T-cell (primary cell): ENCODE data around the gene KLHDC10. TPM values are rescaled to one million over a fixed set of nuclear protein-coding genes. Genes with fewer than 3 reads are reported as not detected.
"Not testable (repeated sequence)": the region's sequence is repeated elsewhere in the genome, so short reads cannot be mapped to it uniquely, and the experiment has no call there.

Experiments
- ATAC-seq, 4 experiments: fragments of 200-7000 bp in 3 of 4; fragments of 150-1000 bp in 1 of 4; cut with Tn5 transposase; replicated peaks in 1 of 4; 1 replicate in 3 of 4; 2 replicates in 1 of 4; pipeline ENCODE4 v1.10.0; 2021; ENCODE audit warnings: moderate library complexity in 3 of 4, mild to moderate bottlenecking in 2 of 4, moderate number of reproducible peaks in 1 of 4
- CTCF ChIA-PET, 2 donors: fragments of 300-600 bp; sonication (Branson Sonifier 250); formaldehyde crosslinking; loops; one replicate each; lab custom pipeline; 2022; ENCODE audit warnings: antibody characterized with exemption in 2 of 2; lab: Charles Lee
- POLR2A ChIA-PET, 2 donors: fragments of 300-600 bp; sonication (Branson Sonifier 250); formaldehyde crosslinking; loops; one replicate each; lab custom pipeline; 2022; ENCODE audit warnings: antibody characterized with exemption in 2 of 2; lab: Charles Lee
- DNase-seq, 35 experiments: peaks; one replicate each; pipeline versions ENCODE4 v3.0.0 to v3.0.0-alpha.2; 2013 to 2023
- H3K27ac ChIP-seq: one replicate; pipeline ENCODE4 v1.5.1; 2013; ENCODE audit warnings: low read length
- H3K27me3 ChIP-seq, 2 experiments: replicated peaks in 1 of 2; 1 replicate in 1 of 2; 2 replicates in 1 of 2; pipeline versions ENCODE4 v1.6.1 to v1.7.0; 2013; ENCODE audit warnings: low read length in 1 of 2, mixed read lengths in 1 of 2; ENCODE audit not compliant: control insufficient read depth in 2 of 2, insufficient read depth in 2 of 2; ENCODE audit errors: extremely low read depth in 1 of 2
- H3K36me3 ChIP-seq, 2 donors: 1 replicate in 1 of 2; 2 replicates in 1 of 2; pipeline versions ENCODE4 v1.6.1 to v1.7.0; 2013; ENCODE audit warnings: low read length in 1 of 2; ENCODE audit not compliant: control insufficient read depth in 2 of 2, insufficient read depth in 1 of 2; ENCODE audit errors: extremely low read depth in 1 of 2
- H3K4me1 ChIP-seq, 2 experiments: 1 replicate in 1 of 2; 2 replicates in 1 of 2; pipeline versions ENCODE4 v1.6.1 to v1.7.0; 2013; ENCODE audit warnings: low read length in 2 of 2, mixed read lengths in 1 of 2; ENCODE audit not compliant: insufficient read depth in 2 of 2, control insufficient read depth in 1 of 2; ENCODE audit errors: extremely low read depth in 1 of 2
- H3K4me3 ChIP-seq, 2 donors: 1 replicate in 1 of 2; 2 replicates in 1 of 2; pipeline versions ENCODE4 v1.5.1 to v1.7.0; 2013; ENCODE audit warnings: mild to moderate bottlenecking in 2 of 2, low read length in 1 of 2, moderate library complexity in 1 of 2; ENCODE audit not compliant: control insufficient read depth in 1 of 2; ENCODE audit errors: extremely low read depth in 1 of 2
- H3K9me3 ChIP-seq: 2 replicates; pipeline ENCODE4 v1.7.0; 2013
- H3K27ac Mint-ChIP-seq, 2 donors: one replicate each; pipeline ENCODE4 v1.8.0; 2020 to 2021; ENCODE audit warnings: mild to moderate bottlenecking in 2 of 2, mixed read lengths in 2 of 2
- H3K27me3 Mint-ChIP-seq, 2 donors: one replicate each; pipeline ENCODE4 v1.8.0; 2021 to 2022; ENCODE audit warnings: mixed read lengths in 2 of 2
- H3K36me3 Mint-ChIP-seq: one replicate; pipeline ENCODE4 v1.8.0; 2021; ENCODE audit warnings: mixed read lengths
- H3K4me1 Mint-ChIP-seq, 3 donors: one replicate each; pipeline ENCODE4 v1.8.0; 2020 to 2022; ENCODE audit warnings: mixed read lengths in 3 of 3, mild to moderate bottlenecking in 1 of 3
- H3K4me3 Mint-ChIP-seq, 3 donors: one replicate each; pipeline ENCODE4 v1.8.0; 2020 to 2022; ENCODE audit warnings: mild to moderate bottlenecking in 3 of 3, mixed read lengths in 3 of 3, moderate library complexity in 3 of 3
- H3K9me3 Mint-ChIP-seq, 3 donors: one replicate each; pipeline ENCODE4 v1.8.0; 2020 to 2022; ENCODE audit warnings: mixed read lengths in 3 of 3
- WGBS: methylation state at CpG from one replicate; pipeline ENCODE4 v1.1.5; 2013; ENCODE audit warnings: missing lambda C conversion rate; ENCODE audit not compliant: insufficient coverage; 5-methylcytosine and 5-hydroxymethylcytosine counted together
- total RNA-seq, 35 experiments: library from RNA in 6 of 35; stranded (reverse) in 6 of 35; fragments of 120-200 nt in 1 of 35; gene quantifications; one replicate each; pipeline versions ENCODE4 v1.2.1 to v1.2.4 and lab custom pipeline; 2013 to 2026

KLHDC10 gene
- total RNA-seq, 5 donors from 2014 or later (not counting 1 experiment from before 2014, with no cell fraction given) = 15.2 to 20.5 (median 16.4) TPM

DNA sequence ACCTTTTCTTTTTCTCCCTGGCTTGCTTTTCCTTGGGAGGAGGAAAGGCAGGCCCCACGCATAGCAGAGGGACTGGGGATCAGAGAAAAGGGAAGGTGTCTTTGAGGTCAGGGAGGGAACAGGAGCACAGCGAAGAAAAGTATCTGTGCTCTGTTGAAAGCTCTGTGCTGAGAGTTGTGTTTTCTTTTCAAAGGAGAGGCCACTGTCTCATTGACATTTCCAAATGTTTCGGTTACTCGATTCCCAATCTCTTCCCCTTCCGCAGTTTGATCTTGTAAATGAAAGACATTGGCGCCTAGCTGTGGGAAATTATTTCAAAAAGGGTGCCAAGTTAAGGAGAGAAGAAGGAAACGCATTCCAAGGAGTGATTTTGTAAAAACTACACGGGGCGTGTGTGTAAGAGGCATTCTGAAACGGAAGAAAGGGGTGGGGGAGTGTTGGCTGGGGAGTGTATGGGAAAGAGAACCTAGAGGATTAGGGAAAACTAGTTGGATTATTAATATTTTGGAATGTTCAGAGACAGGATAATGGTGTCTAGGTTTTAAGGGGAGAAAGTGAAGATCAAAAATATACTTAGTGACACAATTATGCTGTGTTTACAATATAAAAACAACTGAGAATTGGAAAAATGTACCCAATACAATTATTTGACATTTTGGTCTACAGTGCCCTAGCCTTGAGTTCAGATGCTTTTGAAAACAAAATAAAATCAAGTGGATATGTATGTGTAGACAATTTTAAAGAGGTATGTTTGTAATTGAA lies 708 bp downstream of the KLHDC10 start:
- Mint-ChIP-seq H3K27me3 (no peaks in the 10 kb centered on the region), H3K36me3 (peaks cover 9% of the 10 kb centered on the region), H3K9me3 (no peaks in the 10 kb centered on the region), H3K4me3 (peak overlapping the region; percentile 89 to 92 (median 91)), H3K4me1 (peaks cover 56 to 62% (median 56%) of the 10 kb centered on the region in 3 donors), H3K27ac (peak overlapping the region; percentile 45 to 89)
- CTCF ChIA-PET = interaction anchor here (0.5 to 2.6 kb wide), 13 partner anchors 11 to 762 kb away, joined by 3 to 17 read pairs (median 4); partner anchors contain the start of gene ZC3HC1 (in 1 of the 2)
- POLR2A ChIA-PET = interaction anchor here in 1 of 2 donors (0.6 kb wide), 1 partner anchor 127 kb away, joined by 9 read pairs; no protein-coding TSS in a partner anchor
- peaks cover 0 to 6% of the 10 kb centered on the region in 2 experiments for H3K27me3 ChIP-seq
- H3K4me3 ChIP-seq = peak overlapping the region; percentile 59 to 74
- WGBS = 2% methylated on average over 4 of the region's 10 CpGs
- peaks cover 13 to 21% of the 10 kb centered on the region in 2 experiments for H3K4me1 ChIP-seq
- DNase-seq = no peak
- ATAC-seq = no peak
- H3K9me3 ChIP-seq = no peaks in the 10 kb centered on the region
- peaks cover 0 to 3% of the 10 kb centered on the region in 2 donors for H3K36me3 ChIP-seq
- H3K27ac ChIP-seq = peak overlapping the region; percentile 77

DNA sequence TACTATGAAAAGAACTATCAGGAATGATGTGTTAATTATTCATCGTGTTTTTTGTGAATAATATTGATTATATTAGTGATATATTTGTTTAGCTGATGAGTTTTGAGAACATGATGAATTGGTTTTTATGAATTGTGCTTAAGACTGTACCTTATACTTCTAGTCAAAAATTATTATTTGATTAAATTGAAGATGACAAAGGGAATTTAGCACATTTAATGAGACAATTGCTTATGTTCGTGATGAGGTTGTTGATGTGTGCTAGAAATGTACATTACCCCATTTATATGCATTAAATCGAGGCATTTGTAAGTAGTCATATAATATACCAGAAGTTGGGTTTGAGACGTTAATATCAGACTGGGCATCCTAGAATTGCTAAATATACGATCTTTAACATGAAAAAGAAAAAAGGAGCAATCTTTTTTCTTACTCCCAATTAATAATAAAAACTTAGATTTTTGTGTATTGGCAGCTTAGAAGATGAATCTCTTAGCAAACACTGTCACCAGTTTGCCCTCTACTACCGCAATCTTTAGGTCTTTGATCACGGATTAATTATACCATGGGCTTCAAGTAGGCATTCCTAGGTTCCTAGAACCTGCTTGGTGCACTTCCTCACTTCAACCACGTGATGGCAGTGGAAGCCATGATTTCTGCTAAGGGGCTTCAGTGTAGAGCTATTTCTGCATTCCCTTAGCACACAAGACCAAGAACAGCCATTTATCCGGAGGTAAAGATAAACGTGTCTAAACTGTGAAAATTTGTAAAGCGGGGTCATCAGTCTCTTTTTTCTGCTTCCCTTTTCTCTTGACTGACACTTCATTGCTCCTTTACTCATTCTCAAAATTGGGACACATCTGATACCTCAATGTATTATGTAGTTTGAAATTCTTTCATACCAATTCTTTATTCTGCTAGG lies 1.6 kb downstream of the KLHDC10 start:
- CTCF ChIA-PET = interaction anchor here (0.6 to 2.6 kb wide), 17 partner anchors 10 to 760 kb away, joined by 3 to 55 read pairs (median 6); partner anchors contain the start of genes TMEM209 (in 1 of the 2) and ZC3HC1 (in 1 of the 2)
- Histone ChIP-seq H3K27ac (no peak overlapping the region), H3K27me3 (peaks cover 0 to under 1% of the 10 kb centered on the region in 2 experiments), H3K9me3 (no peaks in the 10 kb centered on the region), H3K4me3 (no peak overlapping the region), H3K4me1 (peaks cover 13 to 22% of the 10 kb centered on the region in 2 experiments), H3K36me3 (peaks cover 0 to 3% of the 10 kb centered on the region in 2 donors)
- H3K27me3 Mint-ChIP-seq = no peaks in the 10 kb centered on the region
- no peak overlapping the region for H3K27ac Mint-ChIP-seq
- 0% methylated on average over 2 of the region's 11 CpGs for WGBS
- peak overlapping the region; percentile 89 to 92 (median 91) for H3K4me3 Mint-ChIP-seq
- ATAC-seq = peak in 2 of 4 experiments; percentile 29 to 32
- POLR2A ChIA-PET = interaction anchor here in 1 of 2 donors (0.6 kb wide), 1 partner anchor 681 kb away, joined by 3 read pairs; no protein-coding TSS in a partner anchor
- H3K4me1 Mint-ChIP-seq = peaks cover 60 to 67% (median 61%) of the 10 kb centered on the region in 3 donors
- peaks cover 9% of the 10 kb centered on the region for H3K36me3 Mint-ChIP-seq
- DNase-seq = peak in 34 of 35 experiments; percentile 6 to 84 (median 46)
- no peaks in the 10 kb centered on the region for H3K9me3 Mint-ChIP-seq

DNA sequence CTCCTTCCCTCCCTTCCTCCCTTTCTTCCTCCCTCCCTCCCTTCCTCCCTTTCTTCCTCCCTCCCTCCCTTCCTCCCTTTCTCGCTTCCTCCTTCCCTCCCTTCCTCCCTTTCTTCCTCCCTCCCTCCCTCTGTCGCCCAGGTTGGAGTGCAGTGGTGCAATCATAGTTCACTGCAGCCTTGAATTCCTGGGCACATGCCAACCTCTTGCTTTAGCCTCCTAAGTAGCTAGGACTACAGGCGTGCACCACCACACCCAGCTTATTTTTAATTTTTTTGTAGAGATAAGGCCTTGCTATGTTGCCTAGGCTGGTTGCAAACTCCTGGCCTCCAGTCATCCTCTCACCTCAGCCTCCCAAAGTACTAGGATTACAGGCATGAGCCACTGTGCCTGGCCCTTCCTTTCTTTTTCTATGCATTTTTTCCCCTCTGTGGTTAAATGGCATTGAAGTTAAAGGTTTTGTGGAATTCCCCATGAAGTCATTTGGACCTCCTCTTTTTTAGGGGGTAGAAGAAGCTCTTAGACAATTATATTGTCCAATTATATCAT lies 9.6 kb downstream of the KLHDC10 start:
- no peak overlapping the region for H3K27ac ChIP-seq
- H3K4me3 Mint-ChIP-seq = no peak overlapping the region
- no peak overlapping the region for H3K4me3 ChIP-seq
- 90% methylated on average over 2 of the region's 3 CpGs for WGBS
- no peaks in the 10 kb centered on the region for H3K9me3 ChIP-seq
- peaks cover 0 to 3% of the 10 kb centered on the region in 2 donors for H3K36me3 ChIP-seq
- H3K9me3 Mint-ChIP-seq = no peaks in the 10 kb centered on the region
- no peaks in the 10 kb centered on the region for H3K27me3 Mint-ChIP-seq
- ChIA-PET POLR2A (no interaction called here), CTCF (interaction anchor here in 1 of 2 donors (0.6 kb wide), 1 partner anchor 1344 kb away, joined by 3 read pairs; no protein-coding TSS in a partner anchor)
- H3K4me1 ChIP-seq = peaks cover 0 to 3% of the 10 kb centered on the region in 2 experiments
- no peaks in the 10 kb centered on the region for H3K27me3 ChIP-seq
- no peak for DNase-seq
- H3K27ac Mint-ChIP-seq = no peak overlapping the region
- peaks cover 16% of the 10 kb centered on the region for H3K36me3 Mint-ChIP-seq
- H3K4me1 Mint-ChIP-seq = peaks cover 33 to 45% (median 37%) of the 10 kb centered on the region in 3 donors
- no peak for ATAC-seq

DNA sequence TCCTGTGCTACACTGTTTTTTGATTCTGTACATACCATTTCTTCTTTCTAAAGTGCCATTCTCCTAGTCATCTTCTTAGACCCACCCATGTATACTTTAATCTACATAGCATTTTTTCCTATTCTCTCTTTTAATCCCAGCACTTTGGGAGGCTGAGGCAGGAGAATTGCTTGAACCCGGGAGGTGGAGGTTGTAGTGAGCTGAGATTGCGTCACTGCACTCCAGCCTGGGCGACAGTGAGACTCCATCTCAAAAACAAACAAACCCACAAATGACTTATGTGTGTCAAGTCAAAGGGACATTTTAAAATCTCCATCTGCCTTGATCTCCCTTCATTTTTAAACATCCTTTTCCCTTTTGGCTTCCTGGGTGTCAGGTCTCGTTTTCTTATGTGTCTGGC lies 13.2 kb downstream of the KLHDC10 start:
- H3K4me1 Mint-ChIP-seq = peaks cover 22 to 39% (median 28%) of the 10 kb centered on the region in 3 donors
- H3K27me3 ChIP-seq, H3K27ac ChIP-seq, H3K9me3 ChIP-seq, DNase-seq, H3K4me1 ChIP-seq, POLR2A ChIA-PET, H3K27ac Mint-ChIP-seq, H3K36me3 ChIP-seq, H3K4me3 ChIP-seq, H3K4me3 Mint-ChIP-seq, H3K9me3 Mint-ChIP-seq, ATAC-seq, H3K27me3 Mint-ChIP-seq: not testable (repeated sequence)
- CTCF ChIA-PET = interaction anchor here in 1 of 2 donors (1.0 to 1.1 kb wide), 2 partner anchors 11 to 13 kb away, joined by 5 to 11 read pairs; partner anchors contain the start of gene KLHDC10
- peaks cover 19% of the 10 kb centered on the region for H3K36me3 Mint-ChIP-seq
- 100% methylated on average over 1 of the region's 4 CpGs for WGBS

DNA sequence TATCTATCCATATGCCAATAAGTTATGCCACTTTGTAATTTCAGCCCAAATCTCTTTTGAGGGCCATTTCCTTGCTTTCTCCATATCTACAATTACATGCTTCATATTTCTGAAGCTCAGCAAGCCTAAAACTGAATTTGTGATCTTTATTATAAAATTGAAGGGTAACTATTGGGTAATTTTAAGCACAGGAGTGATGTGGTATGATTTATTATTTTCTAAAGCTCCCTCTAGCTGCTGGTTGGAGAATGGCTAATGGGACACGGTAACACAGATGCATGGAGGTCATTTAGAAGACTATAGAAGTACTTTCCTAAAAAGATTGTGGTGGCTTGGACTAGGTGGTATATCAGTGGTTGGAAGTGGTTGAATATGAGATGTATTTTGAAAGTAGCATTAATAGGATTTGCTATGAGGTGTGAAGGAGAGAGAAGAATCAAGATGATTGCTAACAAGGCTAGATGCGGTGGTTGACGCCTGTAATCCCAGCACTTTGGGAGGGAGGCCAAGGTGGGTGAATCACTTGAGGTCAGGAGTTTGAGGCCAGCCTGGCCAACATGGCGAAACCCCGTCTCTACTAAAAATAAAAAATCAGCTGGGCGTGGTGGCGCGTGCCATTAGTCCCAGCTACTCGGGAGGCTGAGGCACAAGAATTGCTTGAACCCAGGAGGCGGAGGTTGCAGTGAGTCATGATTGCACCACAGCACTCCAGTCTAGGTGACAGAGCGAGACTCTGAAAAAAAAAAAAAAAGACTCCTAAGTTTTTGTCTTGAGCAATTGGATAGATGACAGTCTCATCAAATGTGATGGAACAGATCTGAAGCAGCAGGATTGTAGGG lies 13.9 kb downstream of the KLHDC10 start:
- H3K9me3 Mint-ChIP-seq = no peaks in the 10 kb centered on the region
- DNase-seq (peak in 1 of 35 experiments; percentile 22), ATAC-seq (no peak)
- Histone ChIP-seq H3K9me3 (no peaks in the 10 kb centered on the region), H3K4me1 (no peaks in the 10 kb centered on the region), H3K4me3 (no peak overlapping the region), H3K27me3 (no peaks in the 10 kb centered on the region), H3K27ac (no peak overlapping the region), H3K36me3 (peaks cover 0 to 3% of the 10 kb centered on the region in 2 donors)
- H3K27ac Mint-ChIP-seq = no peak overlapping the region
- H3K27me3 Mint-ChIP-seq = no peaks in the 10 kb centered on the region
- H3K4me3 Mint-ChIP-seq = no peak overlapping the region
- 97% methylated on average over 8 of the region's 11 CpGs for WGBS
- H3K36me3 Mint-ChIP-seq = peaks cover 16% of the 10 kb centered on the region
- POLR2A ChIA-PET = no interaction called here
- H3K4me1 Mint-ChIP-seq = peaks cover 20 to 39% (median 28%) of the 10 kb centered on the region in 3 donors
- CTCF ChIA-PET = interaction anchor here (0.5 to 1.1 kb wide), 8 partner anchors 10 to 935 kb away, joined by 3 to 11 read pairs (median 5); partner anchors contain the start of gene KLHDC10 (in 1 of the 2)
